ENCODE results near the gene CTTNBP2. TPM values are rescaled to one million over a fixed set of nuclear protein-coding genes. Genes with fewer than 3 reads are reported as not detected.
"Not testable (repeated sequence)": the region's sequence is repeated elsewhere in the genome, so short reads cannot be mapped to it uniquely, and the experiment has no call there.

CTTNBP2 gene
- total RNA-seq, 1 donor from 2014 or later, result under 0.01 TPM

GRCh38 chr7:117741962-117742361 is 131.3 kb downstream of the CTTNBP2 start:
- no peak for DNase-seq (ENCODE audit: low read depth in 2 of 2)

GRCh38 chr7:117739085-117739484 is 134.2 kb downstream of the CTTNBP2 start:
- DNase-seq (ENCODE audit: low read depth in 2 of 2), result no peak

DNA sequence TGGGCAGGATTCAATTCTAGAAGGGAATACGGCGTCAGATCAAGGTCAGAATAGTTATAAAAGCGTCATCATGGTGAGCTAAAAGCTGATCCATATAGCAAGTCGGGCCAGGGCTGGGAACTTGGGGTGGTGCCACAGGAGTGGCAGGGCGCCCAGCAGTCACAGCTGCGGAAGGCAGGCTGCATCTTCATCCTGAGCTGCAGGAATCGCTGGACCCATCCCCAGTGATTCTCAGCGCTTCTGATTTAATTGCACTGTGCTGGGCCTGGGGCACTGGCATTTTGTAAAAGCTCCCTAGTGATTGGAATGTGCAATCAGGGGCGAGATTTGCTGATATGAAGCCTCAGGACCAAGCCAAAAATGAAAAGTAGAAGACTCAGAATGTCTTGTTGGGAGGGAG is 135.3 kb downstream of the CTTNBP2 start:
- no peak for DNase-seq (ENCODE audit: low read depth in 2 of 2)

DNA sequence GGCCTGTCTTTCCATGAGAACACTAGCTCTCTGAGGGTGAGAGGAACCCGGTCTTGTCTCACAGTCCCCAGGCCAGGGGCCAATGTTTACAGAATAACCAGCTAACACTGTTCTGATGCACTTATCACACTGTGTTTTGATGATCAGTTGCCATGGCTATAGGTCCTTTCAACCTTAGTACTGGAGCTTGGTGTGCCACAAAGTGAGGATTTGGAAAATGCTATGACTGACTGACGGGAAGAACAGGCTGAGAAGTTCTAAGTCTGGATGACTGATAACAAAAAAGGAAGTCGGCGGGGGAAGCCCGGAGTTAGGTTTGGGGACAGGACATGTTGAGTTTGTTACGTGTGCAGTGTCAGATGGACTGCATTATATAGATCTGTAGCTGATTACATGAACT is 141.8 kb downstream of the CTTNBP2 start:
- DNase-seq (ENCODE audit: low read depth in 2 of 2), result no peak

GRCh38 chr7:117730390-117730789 is 142.9 kb downstream of the CTTNBP2 start:
- DNase-seq (ENCODE audit: low read depth in 2 of 2), result no peak

DNA sequence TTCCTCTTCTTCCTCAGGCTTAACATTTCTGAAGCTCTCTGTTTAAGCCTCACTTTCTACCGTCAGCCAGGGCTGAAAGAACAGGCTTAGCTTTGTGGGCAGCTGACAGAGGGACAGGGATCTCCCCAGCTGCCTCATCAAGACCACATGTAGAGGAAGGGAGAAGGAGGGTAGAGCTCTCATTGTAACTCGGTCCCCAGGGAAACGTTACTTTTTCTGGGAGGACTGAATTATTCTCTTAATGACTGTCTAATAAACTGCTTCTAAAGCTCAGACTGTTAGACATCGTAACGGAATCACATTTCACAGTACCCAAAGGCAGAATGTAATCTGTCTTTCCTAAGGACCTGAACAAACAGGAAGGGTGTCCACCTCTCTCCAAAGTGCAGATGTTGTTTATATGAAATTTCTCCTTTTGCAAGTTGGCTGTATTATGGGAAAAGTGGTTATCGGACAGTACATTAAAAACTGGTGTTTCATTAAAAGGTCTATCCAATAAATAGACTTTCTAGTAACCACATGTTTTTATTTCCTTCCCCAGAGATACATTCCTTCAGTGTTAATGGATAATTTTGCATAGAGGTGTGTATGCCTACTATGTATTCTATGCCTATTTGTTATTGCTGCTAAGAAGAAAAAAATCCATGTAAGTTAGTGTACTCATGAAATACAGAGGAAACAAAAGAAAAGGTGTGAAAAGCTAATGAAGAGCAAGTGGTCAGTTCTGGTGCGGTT is 144.2 kb downstream of the CTTNBP2 start:
- no peak for DNase-seq (ENCODE audit: low read depth in 2 of 2)

DNA sequence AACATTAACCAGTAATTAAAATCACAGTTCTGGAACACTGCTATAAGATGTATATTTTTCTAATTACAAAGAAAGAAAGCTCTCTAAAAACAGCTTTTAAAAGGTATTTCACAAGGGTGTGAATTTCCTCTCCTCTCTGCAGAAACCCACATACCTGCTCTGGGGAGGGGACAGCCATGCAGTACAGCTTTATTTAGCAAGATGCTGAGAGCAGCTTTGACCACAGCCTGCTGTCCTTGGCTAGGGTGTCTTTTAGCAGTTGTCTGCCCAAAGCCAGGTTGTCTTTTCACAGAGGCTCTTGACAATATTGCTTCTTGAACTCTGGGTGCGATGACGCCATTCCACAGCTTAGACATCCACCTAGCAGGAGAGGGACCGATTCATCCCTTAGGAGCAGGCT is 148.3 kb downstream of the CTTNBP2 start:
- DNase-seq (ENCODE audit: low read depth in 2 of 2), result no peak

DNA sequence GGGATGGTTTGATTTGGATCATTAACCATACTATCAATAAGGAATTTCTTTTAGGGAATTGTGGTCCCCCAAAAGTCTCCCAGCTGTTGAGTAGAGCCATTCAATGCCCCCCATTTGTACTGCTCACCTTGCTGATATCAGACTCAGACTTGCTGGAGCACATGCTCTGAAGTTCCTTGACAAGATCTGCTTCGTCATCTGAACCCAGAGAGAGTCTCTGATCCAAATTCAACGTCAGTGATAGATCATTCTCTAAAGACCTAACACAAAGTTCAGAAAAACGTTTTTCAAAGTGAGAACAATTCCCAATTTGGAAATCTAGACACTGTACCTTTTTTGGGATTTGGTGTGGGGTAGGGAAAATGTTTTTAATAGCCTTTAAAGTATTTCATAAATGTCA is 153.9 kb downstream of the CTTNBP2 start:
- no peak for DNase-seq (ENCODE audit: low read depth in 2 of 2)

DNA sequence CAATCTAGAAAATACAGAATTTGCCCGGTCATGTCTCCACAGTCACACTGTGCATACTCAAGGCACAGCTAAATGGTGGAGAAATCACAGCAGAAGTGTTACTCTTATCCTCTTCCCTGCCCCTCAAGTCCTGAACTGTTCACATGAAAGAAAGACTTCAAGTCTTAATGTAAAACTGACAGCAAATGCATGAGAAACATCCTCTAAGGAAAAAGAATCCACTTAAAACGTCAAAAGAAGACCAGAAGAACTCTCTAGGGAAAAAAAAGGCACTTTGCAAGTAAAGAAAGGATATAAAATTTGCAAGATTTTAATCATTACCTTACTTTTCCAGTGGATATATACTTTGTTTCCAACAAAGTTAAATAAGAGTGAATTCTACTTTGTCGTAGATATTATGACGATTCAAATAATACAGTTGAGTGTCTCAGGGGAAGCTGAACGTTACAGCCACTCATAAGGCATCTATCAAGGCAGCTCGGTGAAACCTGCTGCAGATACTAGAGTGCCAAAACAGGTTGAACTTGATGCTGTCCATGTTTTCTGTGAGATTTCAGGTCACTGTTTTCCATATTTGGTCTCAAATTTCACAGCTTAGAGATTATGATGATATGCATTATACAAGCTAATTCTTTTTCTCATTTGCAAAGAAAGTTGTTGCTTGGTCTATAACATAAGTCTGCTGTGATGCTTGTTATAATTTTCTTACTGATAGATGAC is 155.0 kb downstream of the CTTNBP2 start:
- DNase-seq (ENCODE audit: low read depth in 2 of 2), result no peak

GRCh38 chr7:117717357-117717756 is 155.9 kb downstream of the CTTNBP2 start:
- no peak for DNase-seq (ENCODE audit: low read depth in 2 of 2)

DNA sequence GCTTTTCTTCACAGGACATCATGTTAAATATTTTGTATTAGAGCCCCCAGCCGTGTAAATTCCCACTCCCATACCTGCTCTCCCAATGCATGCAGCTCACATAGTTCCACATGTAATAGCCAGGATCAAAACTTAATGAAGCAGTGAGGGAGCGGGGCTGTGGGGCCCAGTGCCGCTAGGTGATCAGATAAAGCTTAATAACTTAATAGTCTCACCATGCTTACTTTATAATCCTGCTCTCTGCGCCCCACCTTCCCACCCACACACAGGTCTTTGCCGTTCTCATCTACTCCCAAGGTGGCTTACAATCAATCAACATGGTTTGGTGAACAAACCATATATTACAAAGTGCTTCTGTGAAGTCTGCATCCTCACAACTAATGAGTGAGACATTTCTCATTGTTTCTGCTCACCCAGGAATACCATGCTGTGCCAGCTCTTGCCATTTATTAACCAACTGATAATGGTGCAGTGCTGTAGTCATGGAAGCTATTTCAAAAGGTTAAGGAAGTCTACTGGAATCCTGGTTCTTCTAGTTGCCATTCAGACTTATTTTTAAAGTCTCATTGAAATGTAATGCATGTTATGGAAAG is 156.4 kb downstream of the CTTNBP2 start:
- DNase-seq (ENCODE audit: low read depth in 2 of 2), result no peak

DNA sequence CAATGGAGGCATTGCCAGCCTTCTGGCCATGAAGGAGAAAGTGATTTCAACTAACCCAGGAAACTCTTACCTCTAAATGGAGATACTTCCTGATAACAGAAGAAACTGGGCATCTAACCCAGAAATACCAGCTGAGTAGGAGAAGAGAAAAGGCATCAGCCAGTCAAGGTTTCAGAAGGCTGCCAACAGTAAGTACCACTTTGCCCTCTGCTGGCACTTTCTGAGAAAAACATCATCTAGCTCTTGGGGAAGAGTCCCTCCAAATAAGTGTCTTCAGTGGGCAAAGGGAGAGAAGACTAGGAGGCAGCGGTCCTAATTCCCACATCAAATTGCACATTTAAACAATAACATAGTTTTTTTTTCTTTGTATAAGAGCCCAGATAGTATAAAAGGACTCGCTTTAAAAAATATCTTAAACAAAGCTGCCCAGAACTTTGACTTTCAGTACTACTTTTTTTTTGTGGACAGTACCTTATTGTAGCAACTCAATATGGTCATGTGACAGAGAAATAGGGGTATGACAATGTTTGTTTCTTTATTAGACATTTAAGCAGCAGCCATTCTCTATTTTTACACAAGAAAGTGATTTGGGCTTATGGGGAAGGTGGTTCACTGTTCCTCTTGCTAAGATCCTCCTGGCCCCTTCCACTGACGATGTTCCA is 157.3 kb downstream of the CTTNBP2 start:
- peak in 1 of 2 donors; percentile 55 for DNase-seq (ENCODE audit: low read depth in 2 of 2)

GRCh38 chr7:117711556-117711955 is 161.7 kb downstream of the CTTNBP2 start:
- no peak for DNase-seq (ENCODE audit: low read depth in 2 of 2)

GRCh38 chr7:117708173-117708572 is 165.1 kb downstream of the CTTNBP2 start:
- not testable (repeated sequence) for DNase-seq (ENCODE audit: low read depth in 2 of 2)

- DNase-seq (ENCODE audit: low read depth in 2 of 2), result no peak
Observed at GRCh38 chr7:117707080-117707479, 166.2 kb downstream of the CTTNBP2 start.

- DNase-seq (ENCODE audit: low read depth in 2 of 2), result no peak
Observed at GRCh38 chr7:117706210-117706609, 167.0 kb downstream of the CTTNBP2 start.

DNA sequence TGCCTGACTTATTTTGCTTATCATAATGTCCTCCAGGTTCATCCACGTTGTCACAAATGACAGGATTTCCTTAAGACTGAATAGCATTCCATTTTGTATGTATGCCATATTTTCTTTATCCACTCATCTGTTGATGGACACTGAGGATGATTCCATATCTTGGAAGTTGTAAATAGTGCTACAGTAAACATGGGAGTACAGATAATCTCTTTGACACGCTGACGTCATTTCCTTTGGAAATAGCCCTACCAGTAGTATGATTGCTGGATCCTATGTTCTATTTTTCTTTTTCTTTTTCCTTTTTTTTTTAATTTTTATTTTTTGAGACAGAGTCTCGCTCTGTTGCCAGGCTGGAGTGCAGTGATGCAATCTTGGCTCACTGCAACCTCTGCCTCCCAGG is 167.6 kb downstream of the CTTNBP2 start:
- no peak for DNase-seq (ENCODE audit: low read depth in 2 of 2)

- no peak for DNase-seq (ENCODE audit: low read depth in 2 of 2)
Observed at GRCh38 chr7:117704063-117704462, 169.2 kb downstream of the CTTNBP2 start.

DNA sequence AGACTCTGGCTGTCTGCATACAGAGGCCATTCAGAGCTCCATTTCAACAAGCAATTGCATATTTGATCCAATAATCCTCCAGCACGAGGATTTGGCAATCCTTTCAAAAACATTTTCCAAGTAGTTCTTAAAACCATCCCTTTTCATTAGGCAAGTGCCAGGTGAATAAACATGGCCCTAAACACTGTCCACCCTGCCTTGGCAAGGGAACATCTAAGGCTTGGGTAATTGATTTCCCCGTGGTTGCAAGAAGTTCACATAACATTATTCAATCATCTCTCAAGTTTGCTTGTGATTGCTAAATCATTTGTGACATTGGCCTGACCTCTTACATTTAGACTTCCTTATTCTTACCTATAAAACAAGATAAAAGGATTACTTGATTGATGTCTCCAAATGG is 175.2 kb downstream of the CTTNBP2 start:
- no peak for DNase-seq (ENCODE audit: low read depth in 2 of 2)

DNA sequence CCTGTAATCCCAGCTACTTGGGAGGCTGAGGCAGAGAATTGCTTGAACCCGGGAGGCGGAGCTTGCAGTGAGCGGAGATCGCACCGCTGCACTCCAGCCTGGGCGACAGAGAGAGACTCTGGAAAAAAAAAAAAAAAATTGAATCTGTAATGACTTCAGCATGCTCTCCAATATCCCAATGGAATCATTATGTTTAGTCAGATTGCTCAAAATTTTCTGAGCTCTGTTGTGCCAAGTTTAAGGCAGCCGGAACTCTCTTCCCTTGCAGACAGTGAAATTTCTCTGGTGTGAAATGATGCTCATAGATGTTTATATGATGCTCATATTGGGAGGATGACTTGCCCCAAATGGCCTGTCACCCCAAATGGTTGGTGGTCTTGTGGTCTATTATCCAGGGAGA is 180.9 kb downstream of the CTTNBP2 start:
- DNase-seq (ENCODE audit: low read depth in 2 of 2), result no peak

DNA sequence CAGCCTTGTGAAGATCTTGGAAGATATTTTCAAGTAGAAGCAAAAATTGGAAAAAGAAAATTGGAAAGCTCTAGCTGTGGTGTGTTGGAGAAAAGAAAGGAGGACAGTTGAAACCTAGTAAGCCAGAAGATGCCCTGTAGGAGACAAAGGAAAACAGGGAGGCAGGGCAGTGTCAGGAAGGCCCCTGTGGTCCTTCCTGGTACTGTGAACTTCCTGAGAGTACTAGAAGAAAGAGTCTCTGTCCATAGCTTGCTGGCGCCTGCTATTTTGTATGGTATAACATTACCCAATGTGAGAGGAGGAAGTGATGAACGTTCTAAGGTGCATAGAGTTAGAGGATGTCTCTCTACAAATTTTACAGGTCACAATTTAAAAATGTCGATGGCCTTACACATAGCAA is 183.1 kb downstream of the CTTNBP2 start:
- DNase-seq (ENCODE audit: low read depth in 2 of 2), result no peak

DNA sequence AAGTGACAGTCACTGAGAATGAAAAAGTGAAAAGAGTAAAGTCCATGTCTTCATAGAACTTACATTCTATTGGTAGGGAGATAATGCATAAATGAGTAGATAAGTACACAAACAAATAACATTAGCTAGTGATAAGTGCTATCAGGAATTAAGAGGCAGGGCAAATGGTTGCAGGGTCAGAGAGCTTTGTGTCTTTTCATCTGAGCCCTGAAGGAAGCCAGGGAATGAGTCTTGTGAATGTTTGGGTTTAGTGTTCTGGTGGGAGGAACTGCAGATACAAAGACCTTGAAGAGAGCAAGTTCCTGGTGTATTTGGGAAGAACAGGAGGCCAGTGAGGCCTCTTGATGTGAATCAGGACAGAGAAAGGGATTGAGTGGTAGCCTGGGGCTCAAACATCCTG is 183.8 kb downstream of the CTTNBP2 start:
- DNase-seq (ENCODE audit: low read depth in 2 of 2), result no peak
